PC-3 (cell line): ENCODE results near the gene NKD2. TPM values are rescaled to one million over a fixed set of nuclear protein-coding genes. Genes with fewer than 3 reads are reported as not detected.

Source experiments
- ATAC-seq: fragments of 200-7000 bp; cut with Tn5 transposase; 2 replicates; pipeline ENCODE4 v1.9.1; 2020; ENCODE audit warnings: mild to moderate bottlenecking, moderate library complexity
- BruUV-seq: library from RNA; stranded (reverse); fragments of 400-500 nt; replicated peaks from 2 replicates; lab custom pipeline; 2021; lab: Mats Ljungman, UMichigan
- CTCF ChIA-PET: fragments of 300-600 bp; sonication (Branson Sonifier 250); formaldehyde crosslinking; loops from one replicate; lab custom pipeline; 2022; ENCODE audit warnings: antibody characterized with exemption; lab: Charles Lee
- POLR2A ChIA-PET: fragments of 300-600 bp; sonication (Branson Sonifier 250); formaldehyde crosslinking; loops from one replicate; lab custom pipeline; 2022; ENCODE audit warnings: antibody characterized with exemption; ENCODE audit not compliant: unreplicated experiment; lab: Charles Lee
- DNase-seq: peaks from one replicate; pipeline ENCODE4 v3.0.0-alpha.2; 2015
- H2AFZ ChIP-seq: fragments of 300-600 bp; sonication (generic); 2 replicates; pipeline ENCODE4 v1.6.0; 2016; ENCODE audit warnings: antibody characterized with exemption, low read length
- H3F3A ChIP-seq: fragments of 300-600 bp; sonication (generic); one replicate; pipeline ENCODE4 v1.6.0; 2017; ENCODE audit warnings: antibody characterized with exemption, low read length, control low read depth, mild to moderate bottlenecking; ENCODE audit not compliant: unreplicated experiment
- H3K27ac ChIP-seq: fragments of 300-600 bp; sonication (generic); 2 replicates; pipeline ENCODE4 v1.5.1; 2016; ENCODE audit warnings: mild to moderate bottlenecking, low read length
- H3K27me3 ChIP-seq: fragments of 300-600 bp; sonication (generic); 2 replicates; pipeline ENCODE4 v1.6.1; 2016; ENCODE audit warnings: low read length, mixed read lengths
- H3K36me3 ChIP-seq: fragments of 300-600 bp; sonication (generic); 2 replicates; pipeline ENCODE4 v1.6.1; 2016; ENCODE audit warnings: low read depth, mixed run types, low read length, mixed read lengths
- H3K4me1 ChIP-seq: fragments of 300-600 bp; sonication (generic); 2 replicates; pipeline ENCODE4 v1.5.1; 2016; ENCODE audit warnings: low read length; ENCODE audit not compliant: insufficient read depth
- H3K4me2 ChIP-seq: fragments of 300-600 bp; sonication (generic); 2 replicates; pipeline ENCODE4 v1.6.0; 2016; ENCODE audit warnings: low read length
- H3K4me3 ChIP-seq: fragments of 300-600 bp; sonication (generic); 2 replicates; pipeline ENCODE4 v1.5.1; 2016; ENCODE audit warnings: mild to moderate bottlenecking, low read length, mixed read lengths
- H3K79me2 ChIP-seq: fragments of 300-600 bp; sonication (generic); 2 replicates; pipeline ENCODE4 v1.6.1; 2017; ENCODE audit warnings: low read length, mixed read lengths
- H3K9ac ChIP-seq: fragments of 300-600 bp; sonication (generic); 2 replicates; pipeline ENCODE4 v1.6.0; 2016; ENCODE audit warnings: mild to moderate bottlenecking, low read length
- H3K9me2 ChIP-seq: fragments of 300-600 bp; sonication (generic); replicated peaks from 2 replicates; pipeline ENCODE4 v1.6.1; 2016; ENCODE audit warnings: mixed run types, low read length, mixed read lengths
- H3K9me3 ChIP-seq: fragments of 300-600 bp; sonication (generic); 2 replicates; pipeline ENCODE4 v1.6.1; 2016; ENCODE audit warnings: low read length, mixed read lengths
- H4K20me1 ChIP-seq: fragments of 300-600 bp; sonication (generic); 2 replicates; pipeline ENCODE4 v1.6.1; 2016; ENCODE audit warnings: low read length, mixed read lengths
- CTCF ChIP-seq: fragments of 300-600 bp; sonication (generic); conservative IDR thresholded peaks from 2 replicates; pipeline ENCODE4 v1.5.1; 2017; ENCODE audit warnings: antibody characterized with exemption, low read depth, mild to moderate bottlenecking, low read length
- EZH2 ChIP-seq: fragments of 300-600 bp; sonication (generic); IDR thresholded peaks from one replicate; pipeline ENCODE4 v1.6.1; 2017; ENCODE audit warnings: antibody characterized with exemption, mild to moderate bottlenecking, low read length; ENCODE audit not compliant: unreplicated experiment
- EZH2phosphoT487 ChIP-seq: fragments of 300-600 bp; sonication (generic); IDR thresholded peaks from 2 replicates; pipeline ENCODE4 v1.6.1; 2018; ENCODE audit warnings: mild to moderate bottlenecking, antibody characterized with exemption, low read length, borderline replicate concordance
- intact Hi-C: fragments of 100-400 bp; cut with micrococcal nuclease; formaldehyde crosslinking; loops from 2 replicates; pipeline ENCODE4 v1.9.0; 2023
- microRNA-seq: library from miRNA; unstranded; fragments of <30 nt; microRNA quantifications from one replicate; pipeline ENCODE4 v1.1.0, GENCODE V29; 2020; ENCODE audit not compliant: unreplicated experiment
- total RNA-seq: library from RNA; depleted of rRNA; stranded (reverse); fragments of >200 nt; gene quantifications from 2 replicates; pipeline ENCODE4 v1.2.3, GENCODE V29; 2014; rRNA removed

NKD2 gene
- total RNA-seq, 1 experiment from 2014 or later, result 1.6 TPM

GRCh38 chr5:1087428-1087827 is 78.8 kb downstream of the NKD2 start:
- intact Hi-C loops, result no loop called here
- no peak overlapping the region for H3K9ac ChIP-seq
- TF ChIP-seq EZH2 (no peak), CTCF (no peak), EZH2phosphoT487 (no peak)
- peaks cover 17% of the 10 kb centered on the region; the same call in 1 of the 2 replicates for H3K36me3 ChIP-seq
- H3K9me2 ChIP-seq, result no peaks in the 10 kb centered on the region
- H3F3A ChIP-seq, result no peaks in the 10 kb centered on the region
- H3K4me3 ChIP-seq, result no peak overlapping the region
- no peaks in the 10 kb centered on the region for H3K79me2 ChIP-seq
- no peaks in the 10 kb centered on the region for H3K9me3 ChIP-seq
- H3K27ac ChIP-seq, result no peak overlapping the region
- H3K27me3 ChIP-seq, result no peaks in the 10 kb centered on the region
- POLR2A ChIA-PET, result no interaction called here
- H3K4me2 ChIP-seq, result no peak overlapping the region
- ATAC-seq, result no peak
- no TSS peak for BruUV-seq
- DNase-seq, result no peak
- CTCF ChIA-PET, result no interaction called here
- 0 out of 2 replicates have a peak, but pooled peaks cover 5% of the 10 kb centered on the region for H4K20me1 ChIP-seq
- no peak overlapping the region for H2AFZ ChIP-seq
- H3K4me1 ChIP-seq, result no peaks in the 10 kb centered on the region

GRCh38 chr5:1088031-1088430 is 79.4 kb downstream of the NKD2 start:
- Histone ChIP-seq H3K4me3 (no peak overlapping the region), H3K79me2 (no peaks in the 10 kb centered on the region), H4K20me1 (0 out of 2 replicates have a peak, but pooled peaks cover 5% of the 10 kb centered on the region), H3K27me3 (no peaks in the 10 kb centered on the region), H3K27ac (no peak overlapping the region), H3K9ac (no peak overlapping the region), H3K36me3 (peaks cover 18% of the 10 kb centered on the region; the same call in 1 of the 2 replicates), H3K9me3 (no peaks in the 10 kb centered on the region), H3F3A (no peaks in the 10 kb centered on the region), H3K4me2 (no peak overlapping the region), H3K4me1 (no peaks in the 10 kb centered on the region), H2AFZ (no peak overlapping the region), H3K9me2 (no peaks in the 10 kb centered on the region)
- no peak for DNase-seq
- CTCF ChIA-PET, result no interaction called here
- no peak for ATAC-seq
- TF ChIP-seq EZH2phosphoT487, result no peak
- TF ChIP-seq EZH2, result no peak
- intact Hi-C loops, result no loop called here
- POLR2A ChIA-PET, result no interaction called here
- BruUV-seq, result no TSS peak

Small RNAs within 50 kb of the gene (microRNA-seq; reads per million reads assigned to microRNA genes)
- gene MIR4635, result not detected

Other genes starting within 250 kb of the NKD2 start
- gene ZDHHC11B, start 224.1 kb upstream of the NKD2 start, total RNA-seq, result 0.40 and 2.1 TPM in 2 replicates
- gene ZDHHC11, start 157.8 kb upstream of the NKD2 start, total RNA-seq, result 21.5 and 26.0 TPM in 2 replicates
- 50.4 and 64.7 TPM in 2 replicates for gene BRD9, start 116.0 kb upstream of the NKD2 start, total RNA-seq
- gene TRIP13, start 115.9 kb upstream of the NKD2 start, total RNA-seq, result 56.4 and 69.0 TPM in 2 replicates
- 48.2 and 58.3 TPM in 2 replicates for gene SLC12A7, start 103.3 kb downstream of the NKD2 start, total RNA-seq
- not detected in 2 replicates for gene SLC6A19, start 192.8 kb downstream of the NKD2 start, total RNA-seq
- not detected in 2 replicates for gene SLC6A18, start 216.6 kb downstream of the NKD2 start, total RNA-seq